IPS-18c (cell line): Measurements from ENCODE around the gene TPBGL.

Experiments
- H3K4me3 ChIP-seq: 2 replicates; pipeline ENCODE4 v1.7.0; 2013; ENCODE audit warnings: low read depth, mild to moderate bottlenecking, low read length, moderate library complexity; ENCODE audit not compliant: insufficient read depth
- H3K9me3 ChIP-seq: one replicate; pipeline ENCODE4 v1.6.1; 2013; ENCODE audit warnings: mild to moderate bottlenecking, low read length, moderate library complexity; ENCODE audit not compliant: control insufficient read depth, insufficient read depth

Gene TPBGL, protein sequence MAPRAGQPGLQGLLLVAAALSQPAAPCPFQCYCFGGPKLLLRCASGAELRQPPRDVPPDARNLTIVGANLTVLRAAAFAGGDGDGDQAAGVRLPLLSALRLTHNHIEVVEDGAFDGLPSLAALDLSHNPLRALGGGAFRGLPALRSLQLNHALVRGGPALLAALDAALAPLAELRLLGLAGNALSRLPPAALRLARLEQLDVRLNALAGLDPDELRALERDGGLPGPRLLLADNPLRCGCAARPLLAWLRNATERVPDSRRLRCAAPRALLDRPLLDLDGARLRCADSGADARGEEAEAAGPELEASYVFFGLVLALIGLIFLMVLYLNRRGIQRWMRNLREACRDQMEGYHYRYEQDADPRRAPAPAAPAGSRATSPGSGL

DNA sequence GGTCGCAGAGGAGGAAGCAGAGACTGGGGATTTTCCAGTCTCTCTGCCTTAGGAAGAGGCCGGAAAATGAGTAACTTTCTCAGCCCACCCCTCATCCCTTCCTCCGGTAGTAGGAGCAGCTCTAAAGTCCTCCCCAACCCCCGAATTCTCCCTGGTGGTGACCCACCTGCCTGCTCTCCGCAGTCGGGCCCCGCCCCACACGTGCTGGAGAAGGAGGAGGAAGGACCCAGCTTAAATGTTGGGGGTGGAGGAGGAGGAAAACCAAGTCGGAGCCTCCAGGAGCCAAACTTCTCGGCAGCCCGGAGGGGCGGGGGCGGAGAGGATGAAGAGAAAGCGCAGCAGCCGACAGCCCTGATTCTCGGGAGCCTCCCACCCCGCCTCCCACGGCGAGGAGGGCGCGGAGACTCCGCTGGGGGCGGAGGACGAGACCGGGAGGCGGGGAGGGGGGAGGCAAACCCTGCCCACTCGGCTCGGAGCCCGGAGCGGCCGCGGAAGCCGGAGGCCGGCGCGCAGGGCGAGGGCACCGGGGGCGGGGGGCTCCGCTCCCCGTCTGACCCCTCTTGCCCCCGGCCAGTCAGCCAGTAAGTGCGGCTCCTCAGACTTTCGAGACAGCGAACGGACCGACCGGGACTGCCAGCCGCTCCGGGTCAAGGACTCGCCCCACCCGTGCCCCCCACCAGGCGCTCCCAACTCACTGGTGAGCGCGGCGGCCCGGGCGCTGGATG lies at the start of gene TPBGL:
TSS of gene TPBGL (plus strand) at position 464 of the 725 bp plus-strand sequence. CDS start 276 bp downstream, outside the sequence.
- Histone ChIP-seq H3K4me3 (peak within 1 kb of the TSS; percentile 59), H3K9me3 (peaks cover 3% of the 10 kb centered on the region)

DNA sequence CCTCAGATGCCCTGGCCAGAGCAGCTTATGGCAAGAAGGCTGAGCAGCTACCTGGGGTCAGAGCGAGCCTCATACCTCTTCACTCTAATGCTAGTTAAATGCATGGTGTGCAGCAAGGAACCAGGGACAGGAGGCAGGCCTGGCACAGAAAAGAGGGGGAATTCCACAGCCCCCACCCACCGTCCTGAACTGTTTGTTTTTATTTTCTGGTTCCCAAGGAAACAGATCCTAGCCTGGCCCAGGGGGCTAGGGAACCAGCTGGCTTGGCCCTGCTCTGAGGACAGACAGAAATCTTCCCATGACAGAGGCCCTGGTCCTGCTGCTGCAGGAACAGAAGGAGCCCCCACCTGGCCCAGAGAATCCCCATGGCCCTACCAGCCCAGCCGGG lies 49.2 kb upstream of the TPBGL start:
- Histone ChIP-seq H3K4me3 (no peak overlapping the region), H3K9me3 (no peaks in the 10 kb centered on the region)

DNA sequence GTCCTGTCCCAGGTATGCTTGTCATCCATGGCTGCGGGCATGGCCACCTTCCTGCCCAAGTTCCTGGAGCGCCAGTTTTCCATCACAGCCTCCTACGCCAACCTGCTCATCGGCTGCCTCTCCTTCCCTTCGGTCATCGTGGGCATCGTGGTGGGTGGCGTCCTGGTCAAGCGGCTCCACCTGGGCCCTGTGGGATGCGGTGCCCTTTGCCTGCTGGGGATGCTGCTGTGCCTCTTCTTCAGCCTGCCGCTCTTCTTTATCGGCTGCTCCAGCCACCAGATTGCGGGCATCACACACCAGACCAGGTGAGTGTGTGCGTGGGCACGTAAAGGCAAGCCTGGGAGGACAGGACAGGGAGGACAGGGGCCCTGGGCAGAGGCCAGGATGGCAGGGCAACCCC lies 47.3 kb upstream of the TPBGL start:
- Histone ChIP-seq H3K9me3 (no peaks in the 10 kb centered on the region), H3K4me3 (no peak overlapping the region)

DNA sequence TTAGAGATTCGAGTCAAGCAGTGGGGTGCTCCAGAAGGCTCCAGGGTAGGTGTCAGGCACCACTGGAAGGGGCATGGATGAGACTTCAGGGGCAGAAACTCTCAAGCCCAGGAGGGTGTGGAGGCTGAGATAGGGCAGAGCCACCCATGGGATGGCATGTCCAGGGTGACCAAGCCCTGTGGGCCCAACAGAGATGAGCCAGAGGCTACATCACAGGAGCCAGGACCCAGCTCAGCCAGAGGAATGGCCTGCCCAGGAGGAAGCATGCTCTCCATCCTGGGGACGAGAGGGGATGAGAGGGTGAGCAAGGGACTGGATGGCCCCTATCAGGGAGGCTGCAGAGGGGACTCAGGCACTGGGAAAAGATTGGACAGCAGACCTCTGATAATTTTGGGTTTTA lies 46.9 kb upstream of the TPBGL start:
- Histone ChIP-seq H3K4me3 (no peak overlapping the region), H3K9me3 (no peaks in the 10 kb centered on the region)

DNA sequence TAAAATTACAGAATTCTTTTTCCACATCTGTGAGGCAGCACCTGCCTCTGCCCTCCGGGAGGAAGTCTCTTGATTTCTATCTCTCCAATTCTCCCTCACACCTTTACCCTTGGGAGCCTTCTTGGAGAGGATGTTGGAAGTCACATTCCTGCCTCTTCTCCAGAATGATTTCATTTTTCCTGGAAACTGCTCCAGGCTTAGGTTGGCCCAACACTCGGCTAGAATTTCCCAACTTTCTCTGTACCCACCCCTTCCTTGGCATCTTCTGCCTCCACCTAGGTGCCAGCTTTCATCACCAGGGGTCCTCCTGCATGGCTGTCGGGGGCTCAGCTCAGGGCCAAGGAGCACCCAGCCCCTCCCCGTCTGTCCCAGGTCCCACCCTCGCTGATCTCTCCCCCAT lies 46.4 kb upstream of the TPBGL start:
- no peaks in the 10 kb centered on the region for H3K9me3 ChIP-seq

DNA sequence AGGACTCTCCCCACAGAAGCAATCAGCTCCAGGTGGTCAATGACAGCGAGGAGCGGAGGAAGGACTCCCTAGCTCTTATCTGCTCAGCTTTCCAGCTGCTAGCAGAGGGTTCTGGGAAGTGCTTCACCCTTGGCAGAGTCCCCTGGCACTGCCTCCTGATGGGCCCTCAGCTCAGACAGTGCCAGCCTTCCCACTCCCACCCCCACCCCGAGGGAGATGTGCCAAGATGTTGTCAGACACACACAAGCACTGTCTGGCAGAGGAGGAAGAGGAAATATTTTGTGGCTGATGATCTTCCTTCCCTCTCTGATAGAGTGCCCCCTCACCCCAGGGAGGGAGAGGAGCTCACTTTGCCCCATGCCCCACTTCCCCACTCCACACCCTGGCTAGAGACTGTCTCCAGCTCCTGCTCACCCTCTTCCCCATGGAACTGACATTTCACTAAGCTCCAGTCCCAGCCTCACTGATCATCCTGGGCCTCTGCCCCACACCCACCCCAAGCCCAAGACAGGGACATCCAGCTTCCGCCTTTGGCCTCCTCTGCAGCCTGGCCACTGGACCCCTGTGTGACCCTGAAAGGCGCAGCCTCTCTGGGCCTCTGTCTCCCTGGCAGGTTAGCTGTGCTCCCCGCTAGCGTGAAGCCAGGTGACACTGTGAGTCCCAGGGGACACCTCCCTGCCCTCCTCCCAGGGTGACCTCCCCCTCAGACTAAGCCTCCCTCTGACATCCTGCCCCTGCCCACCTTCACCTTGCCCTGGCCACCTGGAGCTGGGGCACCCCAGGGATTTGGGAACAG lies 45.2 kb upstream of the TPBGL start:
- H3K4me3 ChIP-seq = no peak overlapping the region
- H3K9me3 ChIP-seq = no peaks in the 10 kb centered on the region

More for the DNA sequence above, 46.4 kb upstream of the TPBGL start:
- H3K4me3 ChIP-seq = no peak overlapping the region

DNA sequence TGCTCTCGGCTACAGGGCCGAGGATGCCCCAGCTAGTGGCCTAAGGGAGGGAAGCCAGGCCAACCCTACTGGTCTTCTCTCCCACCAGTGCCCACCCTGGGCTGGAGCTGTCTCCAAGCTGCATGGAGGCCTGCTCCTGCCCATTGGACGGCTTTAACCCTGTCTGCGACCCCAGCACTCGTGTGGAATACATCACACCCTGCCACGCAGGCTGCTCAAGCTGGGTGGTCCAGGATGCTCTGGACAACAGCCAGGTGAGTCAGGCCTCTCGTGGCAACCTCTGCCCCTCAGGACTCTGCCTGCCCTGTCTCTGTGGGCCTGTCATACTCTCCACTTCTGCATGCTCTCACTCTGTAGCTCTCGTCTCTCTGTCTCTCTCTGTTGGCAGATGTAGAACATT lies 44.1 kb upstream of the TPBGL start:
- H3K4me3 ChIP-seq = no peak overlapping the region
- no peaks in the 10 kb centered on the region for H3K9me3 ChIP-seq

DNA sequence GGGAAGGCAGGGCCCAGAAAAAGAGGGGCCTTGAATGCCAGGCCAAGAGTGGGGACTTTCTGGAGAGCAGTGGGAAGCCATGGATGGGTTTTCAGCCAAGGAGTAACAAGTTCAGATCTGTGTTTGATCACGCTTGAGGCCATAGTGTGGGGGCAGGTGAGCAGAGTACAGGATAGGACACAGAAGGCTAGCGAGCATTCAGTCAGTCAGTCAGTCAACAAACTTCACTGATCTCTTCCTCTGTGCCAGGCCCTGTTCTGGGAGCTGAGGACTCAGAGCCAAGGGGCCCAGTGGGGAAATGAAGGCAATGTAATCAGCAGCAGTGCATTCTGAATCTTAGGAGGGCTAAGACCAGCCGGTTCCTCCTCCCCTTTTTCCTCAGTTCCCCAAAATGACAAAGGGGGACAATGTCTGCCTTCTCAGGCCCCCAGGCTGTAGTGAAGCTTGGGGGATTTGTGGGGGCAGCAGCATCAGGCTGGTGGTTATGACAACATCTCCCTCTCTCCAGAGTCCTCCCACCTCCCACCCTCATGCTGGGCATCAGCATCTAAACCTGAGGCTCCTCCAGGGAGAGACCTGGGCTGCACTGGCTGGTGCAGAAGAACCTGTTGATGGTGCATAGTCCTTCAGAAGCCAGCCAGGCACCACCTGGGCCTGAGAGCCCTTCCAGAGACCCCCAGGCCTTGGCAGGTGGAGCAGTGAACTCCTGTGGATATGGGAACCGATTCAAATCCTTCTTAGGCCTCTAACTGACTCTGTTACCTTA lies 42.9 kb upstream of the TPBGL start:
- no peaks in the 10 kb centered on the region for H3K9me3 ChIP-seq

DNA sequence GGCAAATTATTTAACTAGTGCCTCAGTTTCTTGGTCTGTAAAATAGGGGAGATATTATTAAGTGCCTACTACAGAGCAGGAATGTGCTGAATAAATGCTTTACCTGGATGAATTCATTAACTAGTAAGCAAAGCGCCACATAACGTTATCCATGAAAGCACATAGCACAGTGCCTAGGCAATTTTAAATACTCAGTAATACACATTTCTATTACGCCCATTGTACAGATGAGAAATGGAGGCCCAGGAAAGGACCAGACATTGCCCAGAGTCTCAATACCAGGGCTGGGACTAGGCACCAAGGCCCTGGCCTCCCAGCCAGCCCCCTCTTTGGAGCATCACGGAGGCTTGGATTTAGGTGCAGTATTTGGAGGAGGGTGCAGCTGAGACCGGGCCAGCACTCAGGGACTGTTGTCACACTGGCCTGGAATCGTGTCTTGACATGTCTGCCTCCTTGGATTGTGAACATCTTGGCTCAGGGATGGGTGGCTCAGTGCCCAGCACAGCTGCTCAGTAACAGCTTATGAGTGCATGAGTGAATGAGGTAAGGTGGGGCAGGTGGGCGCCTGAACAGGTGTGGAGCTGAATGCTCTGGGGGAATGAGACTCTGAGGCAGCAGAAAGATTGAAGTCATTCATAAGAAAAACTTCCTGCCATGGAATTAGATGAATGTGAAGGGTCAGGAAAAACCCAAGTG lies 42.1 kb upstream of the TPBGL start:
- H3K4me3 ChIP-seq = no peak overlapping the region
- H3K9me3 ChIP-seq = no peaks in the 10 kb centered on the region

More for the DNA sequence above, 42.9 kb upstream of the TPBGL start:
- H3K4me3 ChIP-seq = no peak overlapping the region

DNA sequence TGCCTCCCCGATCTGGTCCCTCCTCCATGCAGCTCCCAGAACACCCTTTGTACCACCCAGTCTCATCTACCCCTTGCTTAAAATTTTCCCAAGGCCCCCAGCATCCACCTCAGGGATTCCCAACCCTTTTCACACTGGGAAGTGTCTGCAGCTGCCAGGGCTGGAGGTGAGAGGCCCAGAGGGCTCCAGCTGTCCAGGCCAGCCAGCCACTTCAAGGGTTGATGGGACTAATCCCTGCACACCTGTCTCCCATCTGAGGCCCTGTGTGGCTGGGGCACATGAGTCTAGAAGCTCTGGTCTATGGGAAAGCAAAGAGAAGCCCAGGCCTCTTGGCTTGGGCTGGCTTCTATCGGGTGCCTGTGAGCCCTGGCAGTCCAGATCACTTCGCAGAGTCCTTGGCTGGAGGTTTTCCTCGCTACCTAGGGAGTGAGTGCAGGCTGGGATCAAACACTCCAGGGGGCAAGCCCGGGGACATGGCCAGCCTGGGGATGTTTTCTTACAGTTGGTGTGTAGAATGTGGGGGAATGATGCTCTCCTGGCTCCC lies 41.1 kb upstream of the TPBGL start:
- Histone ChIP-seq H3K9me3 (no peaks in the 10 kb centered on the region), H3K4me3 (no peak overlapping the region)

DNA sequence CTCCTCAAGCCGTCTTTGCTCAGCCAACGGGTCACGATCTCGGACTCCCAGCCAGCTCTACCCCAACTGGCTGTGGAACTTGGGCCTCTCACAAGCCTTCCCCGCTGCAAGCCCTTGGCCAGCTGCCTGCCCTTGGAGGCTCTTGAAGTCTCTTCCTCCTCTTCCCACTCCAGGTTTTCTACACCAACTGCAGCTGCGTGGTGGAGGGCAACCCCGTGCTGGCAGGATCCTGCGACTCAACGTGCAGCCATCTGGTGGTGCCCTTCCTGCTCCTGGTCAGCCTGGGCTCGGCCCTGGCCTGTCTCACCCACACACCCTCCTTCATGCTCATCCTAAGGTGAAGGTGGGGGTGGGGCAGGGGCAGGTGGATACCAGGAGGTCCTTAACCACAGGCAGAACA lies 40.5 kb upstream of the TPBGL start:
- H3K4me3 ChIP-seq = no peak overlapping the region
- H3K9me3 ChIP-seq = no peaks in the 10 kb centered on the region

DNA sequence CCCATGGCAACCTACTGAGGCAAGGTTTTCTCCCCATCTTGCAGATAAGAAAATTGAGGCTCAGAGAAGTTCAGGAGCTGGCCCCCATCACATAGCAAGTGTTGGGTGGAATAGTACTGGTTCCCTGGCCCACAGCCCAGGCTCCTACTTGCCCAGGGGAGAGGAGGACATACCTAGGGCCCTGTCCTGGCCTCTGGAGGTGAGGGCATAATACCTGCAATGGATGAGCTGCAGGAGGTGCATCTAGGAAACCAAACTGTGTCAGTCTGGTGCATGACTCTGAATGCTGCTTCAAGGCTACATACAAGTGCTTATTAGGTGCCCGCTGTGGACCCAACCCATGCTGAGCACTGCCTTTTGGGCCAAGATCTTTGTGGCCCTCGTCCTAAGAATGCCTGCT lies 40.0 kb upstream of the TPBGL start:
- no peak overlapping the region for H3K4me3 ChIP-seq

DNA sequence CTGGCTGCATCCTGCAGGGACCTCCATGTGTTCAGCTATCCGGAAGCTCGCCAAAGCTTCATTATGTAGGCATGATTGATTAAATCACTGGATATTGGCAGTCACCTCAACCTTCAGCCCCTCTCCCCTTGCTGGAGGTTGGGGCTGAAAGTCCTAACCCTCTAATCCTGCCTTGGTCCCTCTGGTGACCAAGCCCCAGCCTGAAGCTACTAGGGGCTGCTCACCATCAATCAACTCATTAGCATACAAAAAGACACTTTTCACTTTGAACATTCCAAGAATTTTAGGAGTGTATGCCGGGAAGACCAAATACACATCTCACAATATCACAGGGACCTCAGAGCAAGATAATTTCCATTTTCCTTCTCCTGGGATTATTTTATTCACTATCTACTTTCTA lies 38.8 kb upstream of the TPBGL start:
- H3K9me3 ChIP-seq = no peaks in the 10 kb centered on the region
- no peak overlapping the region for H3K4me3 ChIP-seq

More for the DNA sequence above, 40.0 kb upstream of the TPBGL start:
- H3K9me3 ChIP-seq = no peaks in the 10 kb centered on the region

DNA sequence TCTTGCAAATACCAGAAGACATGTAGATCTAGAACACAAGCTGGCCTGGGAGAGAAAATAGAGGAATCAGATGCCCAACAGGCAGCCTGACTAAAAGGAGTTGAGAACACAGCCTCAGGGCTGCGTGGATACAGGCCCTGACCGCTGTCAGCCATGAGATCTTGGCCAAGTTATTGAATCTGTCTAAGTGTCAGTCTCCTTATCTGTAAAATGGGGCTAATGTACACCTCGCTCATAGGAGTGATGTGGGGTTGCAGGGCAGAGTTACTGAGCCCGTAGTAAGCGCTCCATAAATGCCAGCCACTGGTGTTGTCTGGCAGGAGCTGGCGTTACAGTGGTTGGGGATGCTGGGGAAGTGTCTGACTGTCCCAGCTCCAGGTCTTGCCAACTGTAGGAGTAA lies 38.4 kb upstream of the TPBGL start:
- no peak overlapping the region for H3K4me3 ChIP-seq
- no peaks in the 10 kb centered on the region for H3K9me3 ChIP-seq

DNA sequence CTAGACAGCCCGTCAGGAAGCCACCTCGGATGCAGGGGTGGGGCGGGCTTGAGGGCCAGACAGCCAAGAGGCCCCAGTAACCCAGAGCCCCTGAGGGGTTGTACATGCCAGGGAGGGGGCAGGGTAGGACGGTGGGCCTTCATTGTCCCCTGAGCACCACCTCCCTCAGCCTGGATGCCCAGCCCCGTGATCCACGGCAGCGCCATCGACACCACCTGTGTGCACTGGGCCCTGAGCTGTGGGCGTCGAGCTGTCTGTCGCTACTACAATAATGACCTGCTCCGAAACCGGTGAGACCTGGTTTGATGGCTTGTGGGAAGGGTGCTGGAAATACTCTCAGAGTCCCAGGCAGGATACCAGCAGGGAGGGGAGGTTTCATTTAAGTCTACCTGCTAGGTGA lies 37.4 kb upstream of the TPBGL start:
- no peak overlapping the region for H3K4me3 ChIP-seq
- no peaks in the 10 kb centered on the region for H3K9me3 ChIP-seq

DNA sequence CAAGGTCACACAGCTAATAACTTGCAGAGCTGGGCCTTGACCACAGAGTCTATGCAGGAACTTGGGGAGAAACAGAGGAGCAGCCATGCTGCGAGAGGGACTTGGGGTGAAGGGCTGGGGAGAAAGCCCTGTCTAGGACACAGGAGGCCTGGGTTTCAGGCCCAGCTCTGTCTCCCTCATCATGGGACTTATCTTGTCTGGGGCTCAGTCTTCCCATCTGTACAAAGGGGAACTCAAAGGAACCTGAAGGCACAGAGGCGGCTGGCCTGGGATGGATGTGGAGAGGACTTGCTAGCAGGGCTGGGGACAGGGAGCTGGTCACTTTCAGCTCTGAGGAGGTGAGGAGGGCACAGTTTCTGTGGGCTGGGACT lies 36.9 kb upstream of the TPBGL start:
- no peak overlapping the region for H3K4me3 ChIP-seq
- no peaks in the 10 kb centered on the region for H3K9me3 ChIP-seq
